BLaER1 treated with 17β-estradiol and CSF1 and Interleukin-3, amounts not matched to agents 10 nM and 100 nM (cell line): ENCODE data around the gene HDAC8.
A peak's percentile ranks its signal among the peaks of the same experiment; 100 is the strongest.

Experiments
- H3K27ac ChIP-seq, 11 experiments: shearing (Covaris generic); formaldehyde crosslinking; 2 replicates each; pipeline ENCODE4 v1.8.1; 2022
- H3K27me3 ChIP-seq, 11 experiments: shearing (Covaris generic); formaldehyde crosslinking; 2 replicates each; pipeline ENCODE4 v1.8.1; 2022
- H3K36me3 ChIP-seq, 11 experiments: shearing (Covaris generic); formaldehyde crosslinking; 2 replicates each; pipeline ENCODE4 v1.8.1; 2022
- H3K4me1 ChIP-seq, 10 experiments: shearing (Covaris generic); formaldehyde crosslinking; 2 replicates each; pipeline ENCODE4 v1.8.1; 2022
- H3K4me2 ChIP-seq, 11 experiments: shearing (Covaris generic); formaldehyde crosslinking; 2 replicates each; pipeline ENCODE4 v1.8.1; 2022
- H3K4me3 ChIP-seq, 10 experiments: shearing (Covaris generic); formaldehyde crosslinking; 2 replicates each; pipeline ENCODE4 v1.8.1; 2022
- H3K9ac ChIP-seq, 11 experiments: shearing (Covaris generic); formaldehyde crosslinking; 2 replicates each; pipeline ENCODE4 v1.8.1; 2022
- H3K9me3 ChIP-seq, 11 experiments: shearing (Covaris generic); formaldehyde crosslinking; replicated peaks in 1 of 11; 2 replicates each; pipeline ENCODE4 v1.8.1; 2022
- H4K20me1 ChIP-seq, 11 experiments: shearing (Covaris generic); formaldehyde crosslinking; 2 replicates each; pipeline ENCODE4 v1.8.1; 2022
- Cebpa-rat ChIP-seq, 11 experiments: shearing (Covaris generic); IDR thresholded peaks; 2 replicates each; pipeline ENCODE4 v1.8.1; 2022

The HDAC8 gene

DNA sequence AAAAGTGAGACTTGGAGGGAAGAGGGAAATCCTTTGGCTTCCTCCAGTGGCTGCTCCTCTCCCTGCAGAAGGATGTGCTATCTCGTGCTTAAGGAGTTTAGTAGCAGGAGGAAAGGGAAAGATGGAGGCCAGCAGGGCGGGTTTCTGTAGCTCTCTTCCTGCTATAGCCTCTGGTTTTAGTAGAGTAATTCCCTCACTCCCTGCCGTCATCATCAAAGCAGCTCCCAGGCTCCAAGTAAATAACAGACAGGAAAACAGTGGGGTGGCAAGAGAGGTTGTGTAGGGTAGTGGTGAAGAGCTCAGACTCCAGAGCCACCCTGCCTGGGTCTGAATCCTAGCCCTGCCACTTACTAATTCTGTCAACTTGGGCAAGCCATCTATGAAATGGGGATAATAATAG is 185.4 kb downstream of the HDAC8 start:
- Histone ChIP-seq H3K4me1 (peaks cover 7 to 22% (median 10%) of the 10 kb centered on the region in 10 experiments), H3K4me2 (no peak overlapping the region), H3K27me3 (peaks cover 34 to 97% (median 81%) of the 10 kb centered on the region in 11 experiments), H4K20me1 (peaks cover 0 to under 1% (median 0%) of the 10 kb centered on the region in 11 experiments; a peak in 1 of 22 replicates), H3K36me3 (no peaks in the 10 kb centered on the region), H3K9me3 (no peaks in the 10 kb centered on the region), H3K27ac (no peak overlapping the region), H3K4me3 (no peak overlapping the region), H3K9ac (no peak overlapping the region)
- TF ChIP-seq Cebpa-rat (IDR thresholded peaks at IDR 0.05): no peak

DNA sequence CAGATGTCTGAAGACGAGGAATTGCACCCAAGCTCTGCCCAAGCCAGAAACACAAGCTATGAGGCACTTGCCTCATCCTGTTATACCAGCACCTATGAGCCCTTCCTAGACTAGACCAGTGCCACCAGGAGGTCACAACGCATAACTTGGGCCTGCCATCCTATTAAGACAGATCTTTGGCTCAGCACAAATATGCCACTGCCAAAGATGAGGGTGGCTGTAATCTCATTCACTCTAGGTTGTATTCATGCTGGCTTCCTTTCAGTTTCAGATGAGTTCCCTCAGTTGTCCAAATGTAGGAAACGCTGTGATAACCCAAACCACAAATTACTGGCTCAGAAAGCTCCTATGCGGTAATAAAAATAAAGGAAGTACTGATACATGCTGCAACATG is 190.4 kb downstream of the HDAC8 start:
- Histone ChIP-seq H3K36me3 (0 out of 22 replicates have a peak, but pooled peaks cover 0 to 6% (median 0%) of the 10 kb centered on the region in 11 experiments), H3K9me3 (0 out of 22 replicates have a peak, but pooled peaks cover 0 to 4% (median 0%) of the 10 kb centered on the region in 11 experiments), H3K4me3 (no peak overlapping the region), H3K27me3 (peaks cover 17 to 74% (median 63%) of the 10 kb centered on the region in 11 experiments; a peak in 21 of 22 replicates), H3K9ac (peak overlapping the region in 1 of 11 experiments; percentile 24; a peak in 2 of 22 replicates), H4K20me1 (peaks cover 0 to 7% (median 0%) of the 10 kb centered on the region in 11 experiments; a peak in 2 of 22 replicates), H3K27ac (peak overlapping the region in 8 of 11 experiments; percentile 19 to 51 (median 38); a peak in 14 of 22 replicates), H3K4me1 (peaks cover 16 to 24% (median 20%) of the 10 kb centered on the region in 10 experiments), H3K4me2 (peak overlapping the region; percentile 61 to 83 (median 71))
- TF ChIP-seq Cebpa-rat (IDR thresholded peaks at IDR 0.05): peak in 1 of 11 experiments; percentile 27; a peak in 1 of 22 replicates

DNA sequence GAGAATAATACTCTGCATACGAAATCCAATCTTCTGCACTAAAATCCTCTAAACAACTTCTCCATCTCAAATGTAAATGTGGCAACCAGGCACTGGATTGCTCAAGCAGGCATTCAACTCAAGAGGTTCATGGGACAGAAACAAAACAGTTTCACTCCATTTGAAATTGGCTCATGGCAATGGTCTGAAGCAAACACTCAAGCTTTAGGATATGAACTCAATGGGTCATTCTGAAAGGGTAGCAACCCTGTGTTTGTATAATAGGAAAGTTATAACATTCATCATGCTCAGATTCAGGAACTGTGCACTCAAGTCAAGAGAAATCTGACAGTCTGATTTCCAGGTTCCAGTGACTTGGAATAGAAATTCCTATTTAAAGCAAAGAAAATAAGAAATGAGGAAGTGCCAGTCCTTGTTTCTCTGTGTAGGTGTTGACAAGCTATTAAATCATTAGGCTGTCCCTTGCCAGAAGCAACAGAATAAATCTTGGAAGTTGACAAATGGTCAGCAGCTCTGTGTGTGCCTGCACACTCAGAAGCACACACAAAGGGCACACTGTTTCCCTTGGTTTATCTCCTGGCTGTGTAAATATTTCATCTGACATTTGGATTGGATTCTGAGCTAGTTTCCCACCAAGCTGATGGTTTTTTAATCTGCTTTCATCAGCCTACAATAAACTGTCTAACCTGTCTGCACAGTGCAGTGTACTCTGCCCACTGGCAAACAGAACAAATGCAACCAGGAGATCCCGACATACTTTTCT is 191.0 kb downstream of the HDAC8 start:
- no peak for TF ChIP-seq Cebpa-rat (IDR thresholded peaks at IDR 0.05)
- Histone ChIP-seq H3K9me3 (0 out of 22 replicates have a peak, but pooled peaks cover 0 to 4% (median 0%) of the 10 kb centered on the region in 11 experiments), H3K36me3 (0 out of 22 replicates have a peak, but pooled peaks cover 0 to 6% (median 0%) of the 10 kb centered on the region in 11 experiments), H3K4me1 (peaks cover 16 to 24% (median 20%) of the 10 kb centered on the region in 10 experiments), H3K4me3 (no peak overlapping the region), H3K27me3 (peaks cover 16 to 74% (median 60%) of the 10 kb centered on the region in 11 experiments; a peak in 21 of 22 replicates), H4K20me1 (peaks cover 0 to 7% (median 0%) of the 10 kb centered on the region in 11 experiments; a peak in 2 of 22 replicates), H3K4me2 (peak overlapping the region; percentile 61 to 83 (median 71)), H3K27ac (peak overlapping the region in 8 of 11 experiments; percentile 19 to 51 (median 38); a peak in 14 of 22 replicates), H3K9ac (peak overlapping the region in 1 of 11 experiments; percentile 24; a peak in 2 of 22 replicates)

DNA sequence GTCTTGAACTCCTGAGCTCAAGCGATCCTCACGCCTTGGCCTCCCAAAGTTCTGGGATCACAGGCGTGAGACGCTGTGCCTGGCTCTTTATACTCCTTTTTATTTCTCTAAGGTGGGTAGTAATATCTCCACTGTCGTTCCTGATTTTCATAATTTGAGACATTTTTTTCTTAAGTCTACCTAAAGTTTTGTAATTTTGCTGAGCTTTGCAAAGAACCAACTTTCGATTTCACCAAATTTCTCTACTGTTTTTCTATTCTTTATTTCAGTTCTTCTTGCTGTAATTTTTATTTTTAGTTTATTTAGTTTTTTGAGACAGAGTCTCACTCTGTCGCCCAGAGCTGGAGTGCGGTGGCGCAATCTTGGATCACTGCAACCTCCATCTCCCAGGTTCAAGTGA is 196.5 kb downstream of the HDAC8 start:
- Histone ChIP-seq H3K9ac (no peak overlapping the region), H3K9me3 (0 out of 22 replicates have a peak, but pooled peaks cover 0 to 4% (median 0%) of the 10 kb centered on the region in 11 experiments), H4K20me1 (no peaks in the 10 kb centered on the region), H3K27ac (no peak overlapping the region), H3K4me1 (peaks cover 0 to 5% (median under 1%) of the 10 kb centered on the region in 10 experiments; a peak in 7 of 20 replicates), H3K4me3 (no peak overlapping the region), H3K4me2 (no peak overlapping the region), H3K27me3 (peaks cover 4 to 60% (median 47%) of the 10 kb centered on the region in 11 experiments; a peak in 21 of 22 replicates), H3K36me3 (peaks cover 0 to 6% (median 0%) of the 10 kb centered on the region in 11 experiments; a peak in 2 of 22 replicates)
- no peak for TF ChIP-seq Cebpa-rat (IDR thresholded peaks at IDR 0.05)

DNA sequence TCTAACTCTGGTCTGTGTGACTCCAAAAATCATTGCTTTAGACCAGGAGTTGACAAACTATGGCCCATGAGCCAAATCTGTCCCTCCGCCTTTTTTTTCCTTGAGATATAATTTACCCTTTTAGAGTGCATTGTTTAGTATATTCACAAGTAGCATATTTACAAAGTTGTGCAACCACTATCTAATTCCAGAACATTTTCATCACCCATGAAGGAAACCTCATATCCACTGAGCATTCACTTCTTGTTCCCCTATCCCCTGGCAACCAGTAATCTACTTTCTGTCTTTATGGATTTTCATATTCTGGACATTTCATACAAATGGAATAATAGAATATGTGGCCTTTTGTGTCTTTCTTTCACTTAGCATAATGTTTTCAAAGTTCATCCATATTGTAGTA is 199.5 kb downstream of the HDAC8 start:
- no peaks in the 10 kb centered on the region; a peak in 2 of 22 replicates for H3K36me3 ChIP-seq

DNA sequence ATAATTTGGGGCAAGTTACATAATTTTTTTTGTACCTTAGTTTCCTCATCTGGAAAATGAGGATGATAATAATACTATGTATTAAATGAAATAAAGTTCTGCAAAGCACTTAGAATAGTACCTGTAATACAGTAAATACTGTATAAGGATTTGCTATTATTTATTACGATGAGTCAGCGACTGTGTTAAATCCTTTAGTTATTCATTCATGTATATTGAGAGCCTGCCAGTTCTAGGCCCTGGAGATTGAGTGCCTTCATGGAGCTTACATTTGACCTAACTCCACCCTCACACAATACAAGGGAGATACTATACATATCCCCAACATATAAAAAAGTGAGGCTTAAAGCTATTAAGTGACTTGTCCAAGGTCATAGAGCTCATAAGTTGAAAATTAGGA is 199.9 kb downstream of the HDAC8 start:
- Histone ChIP-seq H3K27ac (no peak overlapping the region), H3K36me3 (no peaks in the 10 kb centered on the region; a peak in 2 of 22 replicates), H3K9me3 (no peaks in the 10 kb centered on the region), H3K4me2 (no peak overlapping the region), H3K27me3 (peaks cover 12 to 75% (median 62%) of the 10 kb centered on the region in 11 experiments; a peak in 21 of 22 replicates), H3K9ac (no peak overlapping the region), H3K4me1 (0 out of 20 replicates have a peak, but pooled peaks cover 0 to 5% (median 0%) of the 10 kb centered on the region in 10 experiments), H3K4me3 (no peak overlapping the region), H4K20me1 (peaks cover 0 to 12% (median 0%) of the 10 kb centered on the region in 11 experiments; a peak in 2 of 22 replicates)
- no peak for TF ChIP-seq Cebpa-rat (IDR thresholded peaks at IDR 0.05)

More for the DNA sequence above, 199.5 kb downstream of the HDAC8 start:
- H3K27ac ChIP-seq: no peak overlapping the region
- H3K4me3 ChIP-seq: no peak overlapping the region
- no peak for TF ChIP-seq Cebpa-rat (IDR thresholded peaks at IDR 0.05)
- H3K4me2 ChIP-seq: no peak overlapping the region
- H3K9ac ChIP-seq: no peak overlapping the region
- 0 out of 20 replicates have a peak, but pooled peaks cover 0 to 5% (median 0%) of the 10 kb centered on the region in 10 experiments for H3K4me1 ChIP-seq
- H3K9me3 ChIP-seq: no peaks in the 10 kb centered on the region
- peaks cover 0 to 12% (median 0%) of the 10 kb centered on the region in 11 experiments; a peak in 2 of 22 replicates for H4K20me1 ChIP-seq
- H3K27me3 ChIP-seq: peaks cover 10 to 73% (median 60%) of the 10 kb centered on the region in 11 experiments; a peak in 21 of 22 replicates

DNA sequence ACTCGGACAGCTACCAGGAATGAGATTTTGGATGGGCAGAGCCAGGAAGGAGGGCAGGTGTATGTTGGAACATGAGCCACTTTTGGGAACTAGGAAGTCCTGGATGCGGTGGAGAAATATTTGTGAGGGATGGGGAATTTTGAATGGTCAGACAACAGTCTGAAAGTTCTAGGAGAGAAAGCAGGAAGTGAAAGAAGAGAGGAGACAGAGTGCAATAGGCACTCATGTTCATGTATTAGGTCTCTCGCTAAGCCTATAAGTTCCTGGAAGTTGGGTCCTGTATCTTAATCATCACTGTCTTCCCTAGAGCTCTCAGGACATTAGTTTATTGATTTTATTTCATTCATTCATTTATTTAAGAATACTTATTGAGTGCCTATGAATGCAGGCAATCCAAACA is 201.2 kb downstream of the HDAC8 start:
- H3K36me3 ChIP-seq: no peaks in the 10 kb centered on the region; a peak in 2 of 22 replicates
- no peak overlapping the region for H3K4me2 ChIP-seq
- H3K4me3 ChIP-seq: no peak overlapping the region
- no peak overlapping the region for H3K9ac ChIP-seq
- H3K27me3 ChIP-seq: peaks cover 25 to 86% (median 72%) of the 10 kb centered on the region in 11 experiments
- no peak for TF ChIP-seq Cebpa-rat (IDR thresholded peaks at IDR 0.05)
- H3K9me3 ChIP-seq: no peaks in the 10 kb centered on the region
- H3K27ac ChIP-seq: no peak overlapping the region
- H4K20me1 ChIP-seq: peaks cover 0 to 12% (median 0%) of the 10 kb centered on the region in 11 experiments; a peak in 2 of 22 replicates
- H3K4me1 ChIP-seq: 0 out of 20 replicates have a peak, but pooled peaks cover 0 to 5% (median 0%) of the 10 kb centered on the region in 10 experiments

DNA sequence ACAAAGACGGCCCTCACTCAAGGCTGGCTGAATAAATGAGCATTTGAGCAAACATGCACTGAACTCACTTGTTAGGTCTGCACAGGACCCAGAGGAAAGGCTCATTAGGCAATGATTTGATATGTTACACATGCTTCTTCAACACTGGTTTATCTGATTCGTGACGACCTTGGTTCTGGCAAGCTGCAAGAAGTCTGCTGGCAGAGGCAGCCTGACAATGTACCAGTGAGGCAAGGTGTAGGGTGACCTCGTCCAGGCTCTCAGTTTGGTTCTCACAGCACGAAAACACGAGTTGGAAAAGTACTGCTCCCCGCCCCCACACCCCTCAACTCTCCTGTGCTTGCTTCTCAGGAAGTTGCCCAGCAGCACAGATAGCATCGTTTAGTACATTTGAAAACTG is 203.8 kb downstream of the HDAC8 start:
- Histone ChIP-seq H3K4me2 (no peak overlapping the region), H3K9ac (no peak overlapping the region), H3K4me1 (0 out of 20 replicates have a peak, but pooled peaks cover 0 to 5% (median 0%) of the 10 kb centered on the region in 10 experiments), H3K27me3 (peaks cover 50 to 86% (median 77%) of the 10 kb centered on the region in 11 experiments), H3K36me3 (no peaks in the 10 kb centered on the region), H3K27ac (no peak overlapping the region), H3K9me3 (no peaks in the 10 kb centered on the region), H4K20me1 (peaks cover 0 to 12% (median 0%) of the 10 kb centered on the region in 11 experiments; a peak in 2 of 22 replicates), H3K4me3 (no peak overlapping the region)
- no peak for TF ChIP-seq Cebpa-rat (IDR thresholded peaks at IDR 0.05)
